MV-4-11 (cell line): Measurements from ENCODE around the gene ARHGEF7.
"Not testable (repeated sequence)": the region's sequence is repeated elsewhere in the genome, so short reads cannot be mapped to it uniquely, and the experiment has no call there.

Source experiments
- DNase-seq: peaks from one replicate; lab custom pipeline; 2025; lab: John Stamatoyannopoulos, UW

Gene ARHGEF7

DNA sequence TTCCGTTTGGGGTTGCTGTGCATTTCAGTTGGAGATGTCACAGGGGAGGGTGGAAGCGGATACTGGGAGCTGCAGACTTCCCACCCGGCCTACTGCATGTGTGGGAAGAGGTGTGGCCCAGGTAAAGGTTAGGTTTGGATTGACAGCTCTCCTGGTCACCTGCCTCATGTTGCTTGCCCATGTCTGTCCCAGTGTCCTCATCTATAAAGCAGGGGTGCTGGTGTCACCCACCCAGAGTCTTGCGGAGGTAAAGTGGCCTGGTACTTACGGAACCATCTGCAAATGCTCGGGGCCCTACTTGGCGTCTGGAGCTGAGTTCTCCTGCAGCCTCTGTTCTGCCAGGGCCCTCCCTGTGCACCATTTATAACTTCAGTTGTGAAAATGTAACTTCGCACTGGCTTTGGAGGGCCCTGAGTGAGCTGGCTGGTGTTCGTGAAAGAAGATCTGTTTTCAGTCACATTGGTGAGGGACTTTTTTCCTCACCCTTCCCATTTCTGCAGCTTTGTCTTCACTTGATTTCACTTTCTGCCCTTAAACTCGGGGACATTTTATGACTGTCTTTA lies 140.2 kb downstream of the ARHGEF7 start:
- no peak for DNase-seq

DNA sequence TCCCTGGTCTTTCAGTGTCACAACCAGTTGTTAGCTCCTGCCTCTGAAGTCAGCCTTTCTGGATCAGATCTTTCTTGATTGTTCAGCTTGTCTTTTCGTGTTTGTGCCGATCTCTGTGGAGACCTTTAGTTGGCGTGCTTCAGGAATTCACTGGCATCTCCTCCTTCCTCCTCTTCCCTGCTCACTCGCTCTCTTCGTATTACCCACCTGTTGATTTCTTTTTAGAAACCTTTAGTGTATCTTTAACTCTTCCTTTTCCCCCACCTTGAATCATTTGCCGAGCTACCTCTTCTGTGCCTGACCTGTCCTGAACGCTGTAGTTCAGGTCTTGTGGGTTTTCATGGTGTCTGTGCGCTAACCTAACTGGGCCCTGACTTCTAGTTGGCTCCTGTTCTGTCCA lies 141.3 kb downstream of the ARHGEF7 start:
- no peak for DNase-seq

DNA sequence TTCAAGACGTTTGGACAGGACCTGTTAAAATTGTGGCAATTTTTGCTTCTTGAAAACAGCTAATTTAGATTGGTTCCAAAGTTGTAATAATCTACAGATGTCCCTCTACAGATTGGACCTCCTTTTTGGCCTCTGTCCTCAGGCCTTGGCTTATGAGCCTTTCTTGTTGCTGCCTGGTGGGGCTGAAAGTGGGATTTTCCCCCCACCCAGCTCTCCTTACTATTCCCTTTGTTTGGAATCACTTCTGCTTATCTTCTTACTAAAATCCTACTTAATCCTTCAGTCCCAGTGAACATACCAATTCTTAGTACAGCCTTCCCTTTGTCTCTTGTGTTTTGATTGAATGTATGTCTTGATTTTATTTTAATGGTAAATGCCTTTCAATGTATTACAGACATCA lies 141.8 kb downstream of the ARHGEF7 start:
- DNase-seq: no peak

DNA sequence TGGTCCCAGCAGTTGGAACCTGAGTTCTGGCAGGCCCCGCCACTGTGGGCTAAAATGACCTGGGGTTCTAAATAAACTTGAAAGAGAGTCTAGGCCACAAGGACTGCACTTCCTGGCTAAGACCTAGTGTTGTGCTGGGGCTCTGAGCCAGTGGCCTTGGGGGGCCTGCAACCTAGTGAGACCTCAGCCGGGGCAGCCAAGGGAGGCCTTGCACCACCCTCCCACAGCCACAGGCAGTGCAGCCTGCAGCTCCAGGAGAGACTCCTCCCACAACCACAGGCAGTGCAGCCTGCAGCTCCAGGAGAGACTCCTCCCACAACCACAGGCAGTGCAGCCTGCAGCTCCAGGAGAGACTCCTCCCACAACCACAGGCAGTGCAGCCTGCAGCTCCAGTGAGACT lies 142.8 kb downstream of the ARHGEF7 start:
- DNase-seq: not testable (repeated sequence)

DNA sequence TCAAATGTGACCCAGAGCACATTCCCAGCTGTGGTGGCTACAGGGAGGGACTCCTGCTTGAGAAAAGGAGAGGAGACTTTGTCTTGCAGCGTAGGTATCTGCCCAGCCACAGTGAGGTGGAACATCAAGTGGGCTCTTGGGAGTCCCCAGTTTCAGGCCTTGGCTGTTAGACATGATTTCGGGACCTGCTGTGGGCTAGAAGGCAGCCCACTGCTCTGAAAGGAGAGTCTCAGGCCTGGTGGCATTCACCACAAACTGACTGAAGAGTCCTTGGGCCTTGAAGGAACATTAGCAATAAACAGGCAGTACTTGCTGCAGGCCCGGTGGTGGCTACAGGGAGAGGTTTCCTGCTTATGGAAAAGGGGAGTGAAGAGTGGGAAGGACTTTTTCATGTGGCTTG lies 143.5 kb downstream of the ARHGEF7 start:
- no peak for DNase-seq

DNA sequence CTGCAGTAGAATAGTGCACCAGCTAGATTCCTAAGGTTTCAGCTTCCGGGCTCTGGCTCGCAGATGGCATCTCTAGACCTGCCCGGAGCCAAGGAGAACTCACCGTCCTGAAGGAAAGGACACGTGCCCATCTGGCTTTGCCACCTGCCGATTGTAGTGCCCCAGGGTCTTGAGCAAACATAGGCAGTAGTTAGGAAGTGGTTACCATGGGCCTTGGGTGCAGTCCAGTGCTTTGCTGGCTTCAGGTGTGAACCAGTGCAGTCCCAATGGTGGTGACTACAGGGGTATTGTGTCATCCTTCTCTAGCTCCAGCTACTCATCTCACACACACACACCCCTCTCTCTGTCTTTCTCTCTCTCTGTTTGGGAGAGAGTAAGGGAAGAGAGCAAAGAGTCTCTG lies 143.9 kb downstream of the ARHGEF7 start:
- DNase-seq: no peak

DNA sequence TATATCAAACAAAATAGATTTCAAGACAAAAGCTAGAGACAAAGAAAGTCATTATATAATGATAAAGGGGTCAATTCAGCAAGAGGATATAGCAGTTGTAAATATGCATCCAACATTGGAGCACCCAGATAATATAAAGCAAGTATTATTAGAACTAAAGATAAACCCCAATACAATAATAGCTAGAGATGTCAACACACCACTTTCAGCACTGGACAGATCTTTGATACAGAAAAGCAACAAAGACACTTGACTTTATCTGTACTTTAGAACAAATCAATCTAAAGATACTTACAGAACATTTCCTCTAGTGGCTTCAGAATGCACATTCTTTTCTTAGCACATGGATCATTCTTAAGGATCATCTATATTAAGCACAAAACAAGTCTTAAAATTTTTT lies 146.2 kb downstream of the ARHGEF7 start:
- no peak for DNase-seq

DNA sequence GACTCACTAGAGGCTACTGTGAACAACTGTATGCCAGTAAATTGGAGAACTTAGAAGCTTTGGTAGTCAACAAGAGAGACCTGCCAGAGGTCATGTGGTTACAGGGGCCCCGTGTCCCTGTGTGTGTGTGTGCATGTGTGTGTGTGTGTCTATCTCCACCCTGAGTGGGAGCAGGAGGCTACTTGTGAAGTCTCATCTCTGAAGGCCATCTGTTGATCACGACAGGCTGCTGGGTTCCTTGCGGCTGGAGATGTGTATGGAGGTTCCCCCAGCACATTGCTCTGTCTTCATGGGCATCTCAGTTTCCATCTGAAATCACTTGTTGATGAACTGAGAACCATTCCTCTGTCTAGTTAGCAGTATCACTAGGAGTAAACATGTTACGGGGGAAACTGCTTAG lies 147.2 kb downstream of the ARHGEF7 start:
- DNase-seq: no peak

DNA sequence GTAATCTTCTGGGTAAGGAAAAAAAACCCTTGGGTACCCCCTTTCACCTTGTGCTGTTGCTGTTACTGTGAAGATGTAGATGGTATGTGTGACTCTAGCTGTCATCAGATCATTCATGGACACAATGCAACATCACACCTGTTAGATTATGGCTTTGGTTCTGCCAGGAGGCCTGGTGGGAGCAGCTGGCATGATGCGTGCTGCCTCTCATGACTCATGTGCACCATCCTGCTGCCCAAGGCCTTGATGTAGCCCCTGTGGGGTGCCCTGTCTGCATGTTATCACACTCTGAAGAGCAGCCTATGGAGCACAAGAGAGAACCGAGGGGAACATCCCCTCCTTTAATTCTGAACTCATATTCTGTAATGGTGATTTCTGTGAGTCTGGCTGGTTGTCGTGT lies 147.6 kb downstream of the ARHGEF7 start:
- DNase-seq: no peak

DNA sequence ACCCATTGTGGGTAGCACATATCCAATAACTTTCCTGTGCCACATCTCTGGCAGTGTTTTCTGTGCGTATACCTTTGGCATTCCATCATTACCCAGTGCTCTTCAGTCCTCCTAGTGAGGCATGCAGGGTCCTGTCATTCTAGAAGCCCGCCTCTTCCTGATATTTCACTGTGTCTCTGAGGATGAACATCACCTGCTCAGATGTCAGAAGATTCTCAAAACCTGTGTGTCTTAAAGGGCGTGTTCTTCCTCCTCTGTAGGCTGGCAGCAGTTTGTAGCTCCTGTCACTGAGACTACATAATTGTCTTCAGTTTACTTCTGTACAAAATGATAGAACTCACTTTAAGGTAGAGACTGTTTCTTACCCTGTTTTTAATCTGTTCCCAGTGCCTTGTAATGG lies 148.5 kb downstream of the ARHGEF7 start:
- DNase-seq: no peak

DNA sequence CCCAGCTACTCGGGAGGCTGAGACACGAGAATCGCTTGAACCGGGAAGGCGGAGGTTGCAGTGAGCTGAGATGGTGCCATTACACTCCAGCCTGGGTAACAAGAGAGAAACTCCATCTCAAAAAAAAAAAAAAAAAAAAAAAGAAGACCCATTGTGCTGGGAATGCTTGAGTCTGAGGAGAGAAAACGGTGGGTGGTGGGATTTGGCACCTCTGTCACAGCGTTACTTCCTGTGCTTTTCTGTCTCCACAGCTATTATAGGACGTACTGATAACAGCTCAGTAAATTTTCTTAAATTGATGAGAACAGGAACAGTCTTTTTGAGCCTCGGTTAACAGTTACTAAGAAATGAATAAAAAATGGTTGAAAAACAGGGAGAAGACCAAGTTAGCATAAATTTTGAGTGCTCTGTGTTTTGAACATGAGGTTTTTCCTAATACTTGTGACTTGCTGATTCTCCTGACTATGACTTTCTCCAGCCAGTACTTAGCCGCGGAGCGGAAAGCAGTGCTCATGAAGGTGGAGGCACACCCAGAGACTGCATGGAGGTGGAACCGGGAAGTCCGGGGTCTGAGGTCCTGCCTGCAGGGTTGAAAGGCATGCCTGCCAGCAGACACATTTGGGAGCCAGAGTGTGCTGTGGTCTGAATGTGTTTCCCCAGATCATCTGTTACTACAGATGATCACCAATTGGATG lies 150.0 kb downstream of the ARHGEF7 start:
- DNase-seq: no peak

DNA sequence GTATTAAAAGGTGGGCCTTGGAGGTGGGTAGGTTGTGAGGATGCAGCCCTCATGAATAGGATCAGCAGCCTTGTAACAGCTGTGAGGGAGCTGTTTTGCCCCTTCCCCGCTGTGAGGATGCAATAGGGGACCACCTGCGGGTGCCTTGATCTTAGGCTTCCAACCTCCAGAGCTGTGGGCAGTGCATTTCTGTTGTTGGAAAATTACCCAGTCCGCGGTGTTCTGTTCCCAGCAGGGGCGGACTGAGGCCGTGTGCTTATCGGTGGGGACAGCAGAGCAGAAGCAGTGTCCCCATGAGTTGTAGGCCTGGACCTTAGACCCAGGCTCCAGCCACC lies 150.6 kb downstream of the ARHGEF7 start:
- no peak for DNase-seq

DNA sequence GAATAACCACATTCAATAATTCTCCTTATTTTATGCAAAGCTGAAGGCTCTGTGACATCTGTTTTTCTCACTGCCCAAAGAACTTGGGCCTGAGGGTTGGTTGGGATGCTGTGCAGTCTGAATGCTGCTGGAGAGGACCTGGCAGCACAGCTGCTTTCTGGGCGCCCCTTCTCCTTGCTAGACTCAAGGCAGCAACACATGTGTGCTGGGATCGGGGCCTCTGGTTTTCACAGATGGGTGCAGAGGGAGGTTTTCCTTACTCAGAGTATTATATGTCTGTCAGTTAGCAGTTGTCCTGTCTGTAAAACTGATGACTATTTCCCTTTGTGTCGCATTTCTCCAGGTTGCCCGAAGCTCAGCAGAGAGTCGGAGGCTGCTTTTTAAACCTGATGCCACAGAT lies 152.1 kb downstream of the ARHGEF7 start:
- no peak for DNase-seq

DNA sequence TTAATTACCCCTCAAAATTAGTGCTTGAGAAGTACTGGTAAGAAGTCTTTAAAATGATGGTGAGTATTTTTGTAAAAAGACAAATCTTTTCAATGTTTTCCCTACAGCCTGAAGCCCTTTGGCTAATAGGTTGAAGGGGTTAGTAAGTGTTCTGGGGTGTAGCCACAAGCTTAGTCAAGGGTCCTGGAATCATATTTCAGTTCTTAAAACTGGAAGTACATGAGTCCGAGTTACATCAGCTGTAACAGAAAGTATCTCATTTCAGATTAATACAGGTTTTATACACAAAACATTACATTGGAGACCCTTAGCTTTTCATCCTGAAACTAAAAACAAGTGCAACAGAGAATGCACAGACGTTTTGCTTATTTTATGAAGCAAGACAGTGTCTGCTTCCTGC lies 152.7 kb downstream of the ARHGEF7 start:
- DNase-seq: no peak

DNA sequence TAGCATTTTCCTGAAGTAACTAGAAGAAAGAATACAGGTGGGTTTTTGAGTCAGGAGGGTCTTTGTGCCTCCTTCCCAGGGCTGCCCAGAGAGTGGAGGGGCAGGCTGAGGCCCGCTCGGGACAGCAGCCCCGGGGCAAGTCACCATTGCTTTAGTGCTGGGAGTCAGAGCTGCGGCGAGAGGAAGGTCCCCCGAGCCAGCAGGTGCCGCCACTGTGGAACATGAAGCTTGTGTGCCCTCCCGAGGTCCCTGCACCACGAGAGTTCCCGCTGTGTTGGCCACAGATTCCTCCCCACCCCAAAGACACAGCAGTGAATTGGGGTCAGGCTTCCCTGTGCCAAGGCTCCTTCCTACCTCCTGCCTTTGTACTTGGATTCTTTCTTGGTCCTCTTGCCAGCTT lies 154.4 kb downstream of the ARHGEF7 start:
- no peak for DNase-seq

DNA sequence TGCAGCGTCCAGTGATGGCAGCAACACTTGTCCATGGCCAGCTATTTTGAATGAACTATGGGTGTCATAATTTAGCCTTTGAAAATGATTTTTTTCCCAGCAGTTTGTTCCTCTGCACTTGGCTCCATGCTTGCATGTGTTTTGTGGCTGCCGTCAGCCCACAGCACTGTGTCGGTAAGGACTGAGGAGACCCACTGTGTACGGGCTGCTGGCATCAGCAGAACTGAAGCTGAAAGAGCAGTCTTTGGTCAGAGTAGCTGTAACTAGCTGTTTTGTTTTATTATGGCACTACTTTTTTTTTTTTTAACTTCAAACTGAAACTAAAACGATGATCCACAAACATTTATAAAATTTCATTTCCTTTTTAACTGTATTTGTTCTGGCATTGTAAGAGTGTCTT lies 155.0 kb downstream of the ARHGEF7 start:
- no peak for DNase-seq

DNA sequence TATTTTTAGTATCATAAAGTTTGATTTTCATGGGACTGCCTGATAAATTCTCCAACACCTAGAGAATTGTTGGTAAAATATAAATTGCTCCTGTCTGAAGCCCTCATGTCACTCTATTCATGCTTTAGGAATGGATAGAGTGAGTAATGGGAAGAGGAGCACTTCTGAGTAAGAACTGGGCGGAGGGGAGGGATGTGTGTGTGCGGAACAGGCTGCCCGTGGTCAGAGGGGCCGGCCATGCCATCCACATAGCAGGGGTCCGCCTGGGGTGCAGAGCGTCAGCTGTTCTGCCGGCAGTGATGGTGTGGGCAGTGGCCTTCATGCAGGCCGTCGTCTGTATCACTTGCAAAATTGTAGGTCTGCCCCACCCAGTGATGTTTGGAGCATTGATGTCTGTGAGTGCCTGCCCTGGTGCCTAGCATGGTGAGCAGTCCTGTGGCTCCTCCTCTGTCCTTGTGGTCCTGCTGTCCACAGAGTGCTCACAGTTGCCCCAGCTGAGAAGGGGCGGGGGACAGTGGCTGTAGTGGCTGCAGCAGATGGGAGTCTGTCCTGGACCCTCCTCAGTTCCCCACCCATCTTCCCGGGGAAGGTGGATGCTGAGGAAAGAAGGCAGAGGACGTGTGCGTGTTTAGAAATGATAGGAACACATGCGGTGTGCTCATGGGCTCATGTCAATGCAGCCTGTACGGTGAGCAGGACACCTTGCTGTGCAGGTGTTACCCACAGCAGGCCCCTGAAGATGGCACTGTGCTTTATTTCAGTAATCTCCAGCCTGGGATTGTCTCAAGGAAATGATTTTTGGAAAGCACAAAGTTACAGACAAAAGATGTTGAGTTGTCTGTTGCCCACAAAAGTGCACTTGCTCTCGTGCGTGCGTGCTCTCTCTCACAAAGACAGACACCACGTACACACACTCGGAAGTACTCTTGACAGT lies 155.9 kb downstream of the ARHGEF7 start:
- DNase-seq: no peak

DNA sequence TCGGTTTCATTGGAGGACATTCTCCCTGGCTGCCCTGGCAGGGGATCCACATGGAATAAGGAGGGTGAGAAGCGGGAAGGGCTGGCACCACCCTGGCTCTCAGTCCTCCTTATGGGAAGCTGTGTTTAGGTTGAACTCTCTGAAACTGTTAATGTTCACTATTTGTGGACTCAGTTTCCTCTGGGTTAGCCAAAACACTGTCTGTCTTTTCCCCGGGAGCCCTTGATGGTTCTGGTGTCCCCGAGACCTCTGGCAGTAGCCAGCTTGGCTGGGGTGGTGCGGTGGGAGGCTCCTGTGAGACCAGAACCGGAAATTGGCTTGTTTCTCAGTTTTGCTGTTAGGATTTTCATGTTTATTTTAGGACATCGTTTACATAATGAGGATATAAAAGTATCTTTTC lies 157.0 kb downstream of the ARHGEF7 start:
- DNase-seq: no peak

DNA sequence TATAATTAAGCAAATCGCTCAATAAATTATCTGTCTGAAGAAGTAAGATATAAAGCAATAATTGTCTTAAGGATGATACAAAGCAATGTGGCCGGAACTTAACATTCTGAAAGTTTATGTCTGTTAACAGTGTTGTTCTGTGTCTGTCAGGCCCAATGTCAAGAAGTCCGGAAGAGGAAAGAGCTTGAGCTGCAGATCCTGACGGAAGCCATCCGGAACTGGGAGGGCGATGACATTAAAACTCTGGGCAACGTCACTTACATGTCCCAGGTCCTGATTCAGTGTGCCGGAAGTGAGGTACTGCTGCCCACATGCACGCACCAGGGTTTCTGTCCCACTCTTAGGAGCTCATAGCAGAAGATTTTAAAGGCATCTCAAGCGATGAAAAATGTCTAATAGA lies 160.3 kb downstream of the ARHGEF7 start:
- DNase-seq: no peak

DNA sequence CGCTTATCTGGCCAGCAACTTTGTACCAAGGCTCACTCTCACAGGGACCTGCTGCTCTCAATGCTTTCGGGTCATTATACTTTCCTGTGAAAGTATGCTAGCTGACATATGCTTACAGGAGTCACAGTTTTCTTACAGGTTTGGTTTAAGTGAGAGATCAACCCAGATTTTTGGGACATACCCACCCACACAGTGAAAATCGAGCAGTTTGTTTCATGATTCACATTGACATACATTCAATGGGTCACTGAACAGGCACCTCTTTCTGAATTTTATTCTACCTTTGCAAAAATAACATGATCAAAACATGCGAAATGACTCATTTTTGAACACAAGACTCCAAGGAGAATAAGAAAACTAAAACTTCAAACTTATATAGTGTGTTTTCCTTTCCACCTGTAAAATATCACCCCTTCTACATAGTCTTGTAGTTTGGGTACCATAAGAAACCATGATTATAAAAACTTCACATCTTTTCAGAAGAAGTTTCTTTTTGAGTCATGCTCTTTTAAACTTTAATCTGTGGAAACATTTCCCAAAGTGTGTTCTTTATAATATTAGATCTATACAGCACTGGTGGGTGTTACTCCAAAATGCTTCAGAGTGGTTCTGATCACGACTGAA lies 161.0 kb downstream of the ARHGEF7 start:
- DNase-seq: no peak

DNA sequence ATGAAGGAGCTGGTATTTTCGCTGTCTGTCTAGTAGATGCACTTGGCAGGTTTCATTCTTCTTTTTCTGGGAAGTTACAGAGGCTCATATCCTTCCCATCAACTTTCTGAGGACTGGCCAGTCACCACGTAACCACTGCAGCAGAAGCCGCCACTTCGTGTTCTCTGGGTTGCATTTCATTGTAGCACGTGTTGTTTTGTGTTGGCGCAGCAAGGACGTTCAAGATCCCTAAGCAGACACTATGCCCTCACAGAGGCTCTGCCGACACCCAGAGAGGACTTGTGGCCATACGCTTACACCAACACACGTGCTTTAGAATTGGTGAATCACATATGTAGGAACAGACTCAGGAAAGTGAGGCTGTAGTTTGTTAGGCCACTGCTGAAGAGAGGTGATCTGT lies 163.1 kb downstream of the ARHGEF7 start:
- DNase-seq: peak; percentile 14

DNA sequence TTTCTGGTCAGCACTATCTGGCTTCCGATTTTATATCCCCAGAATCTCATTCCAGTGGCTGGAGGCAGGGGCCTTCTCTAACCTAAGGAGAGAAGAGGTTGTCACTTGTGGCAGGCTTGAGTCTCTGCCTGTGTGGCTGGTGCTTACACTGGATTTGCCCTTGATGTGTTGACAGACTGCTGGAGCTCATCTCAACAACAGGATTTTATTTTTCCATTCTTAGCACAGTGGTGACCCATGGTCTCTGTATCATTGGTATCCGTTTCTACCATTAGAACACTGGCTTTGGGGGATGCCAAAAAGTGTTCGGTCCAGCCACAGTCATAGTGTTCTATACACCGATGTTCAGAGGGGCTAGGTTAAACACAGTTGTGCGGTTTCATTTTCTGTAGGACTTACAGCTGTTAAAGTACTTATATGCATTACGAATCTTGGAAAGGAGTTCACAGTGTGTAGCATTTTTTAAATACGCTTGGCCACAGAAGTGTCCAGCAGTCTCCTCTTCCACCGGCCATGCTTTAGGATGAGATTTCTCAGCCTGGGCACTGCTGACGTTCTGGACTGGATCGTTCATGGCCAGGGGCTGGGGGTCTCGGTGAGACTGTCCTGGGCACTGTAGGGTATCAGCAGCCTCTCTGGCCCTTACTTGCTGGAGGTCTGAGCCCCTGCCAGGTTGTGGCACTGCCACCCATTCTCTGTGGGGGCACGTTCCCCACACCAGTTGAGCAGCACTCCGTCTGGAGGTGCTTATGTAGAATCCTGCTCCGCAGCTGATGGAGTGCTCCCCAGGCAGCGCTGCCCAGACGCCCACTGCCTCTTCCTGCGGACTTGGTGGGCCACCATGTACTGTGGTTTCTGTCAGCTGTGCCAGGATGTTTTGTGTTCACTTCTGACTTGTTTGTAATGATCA lies 163.9 kb downstream of the ARHGEF7 start:
- no peak for DNase-seq
